PC-3 (cell line): Measurements from ENCODE around the gene GXYLT1. TPM values are rescaled to one million over a fixed set of nuclear protein-coding genes. Genes with fewer than 3 reads are reported as not detected.
"Not testable (repeated sequence)": the region's sequence is repeated elsewhere in the genome, so short reads cannot be mapped to it uniquely, and the experiment has no call there.

Experiments used
- ATAC-seq: fragments of 200-7000 bp; cut with Tn5 transposase; 2 replicates; pipeline ENCODE4 v1.9.1; 2020; ENCODE audit warnings: mild to moderate bottlenecking, moderate library complexity
- BruUV-seq: library from RNA; stranded (reverse); fragments of 400-500 nt; replicated peaks from 2 replicates; lab custom pipeline; 2021; lab: Mats Ljungman, UMichigan
- CTCF ChIA-PET: fragments of 300-600 bp; sonication (Branson Sonifier 250); formaldehyde crosslinking; loops from one replicate; lab custom pipeline; 2022; ENCODE audit warnings: antibody characterized with exemption; lab: Charles Lee
- POLR2A ChIA-PET: fragments of 300-600 bp; sonication (Branson Sonifier 250); formaldehyde crosslinking; loops from one replicate; lab custom pipeline; 2022; ENCODE audit warnings: antibody characterized with exemption; ENCODE audit not compliant: unreplicated experiment; lab: Charles Lee
- DNase-seq: peaks from one replicate; pipeline ENCODE4 v3.0.0-alpha.2; 2015
- H2AFZ ChIP-seq: fragments of 300-600 bp; sonication (generic); 2 replicates; pipeline ENCODE4 v1.6.0; 2016; ENCODE audit warnings: antibody characterized with exemption, low read length
- H3F3A ChIP-seq: fragments of 300-600 bp; sonication (generic); one replicate; pipeline ENCODE4 v1.6.0; 2017; ENCODE audit warnings: antibody characterized with exemption, low read length, control low read depth, mild to moderate bottlenecking; ENCODE audit not compliant: unreplicated experiment
- H3K27ac ChIP-seq: fragments of 300-600 bp; sonication (generic); 2 replicates; pipeline ENCODE4 v1.5.1; 2016; ENCODE audit warnings: mild to moderate bottlenecking, low read length
- H3K27me3 ChIP-seq: fragments of 300-600 bp; sonication (generic); 2 replicates; pipeline ENCODE4 v1.6.1; 2016; ENCODE audit warnings: low read length, mixed read lengths
- H3K36me3 ChIP-seq: fragments of 300-600 bp; sonication (generic); 2 replicates; pipeline ENCODE4 v1.6.1; 2016; ENCODE audit warnings: low read depth, mixed run types, low read length, mixed read lengths
- H3K4me1 ChIP-seq: fragments of 300-600 bp; sonication (generic); 2 replicates; pipeline ENCODE4 v1.5.1; 2016; ENCODE audit warnings: low read length; ENCODE audit not compliant: insufficient read depth
- H3K4me2 ChIP-seq: fragments of 300-600 bp; sonication (generic); 2 replicates; pipeline ENCODE4 v1.6.0; 2016; ENCODE audit warnings: low read length
- H3K4me3 ChIP-seq: fragments of 300-600 bp; sonication (generic); 2 replicates; pipeline ENCODE4 v1.5.1; 2016; ENCODE audit warnings: mild to moderate bottlenecking, low read length, mixed read lengths
- H3K79me2 ChIP-seq: fragments of 300-600 bp; sonication (generic); 2 replicates; pipeline ENCODE4 v1.6.1; 2017; ENCODE audit warnings: low read length, mixed read lengths
- H3K9ac ChIP-seq: fragments of 300-600 bp; sonication (generic); 2 replicates; pipeline ENCODE4 v1.6.0; 2016; ENCODE audit warnings: mild to moderate bottlenecking, low read length
- H3K9me2 ChIP-seq: fragments of 300-600 bp; sonication (generic); replicated peaks from 2 replicates; pipeline ENCODE4 v1.6.1; 2016; ENCODE audit warnings: mixed run types, low read length, mixed read lengths
- H3K9me3 ChIP-seq: fragments of 300-600 bp; sonication (generic); 2 replicates; pipeline ENCODE4 v1.6.1; 2016; ENCODE audit warnings: low read length, mixed read lengths
- H4K20me1 ChIP-seq: fragments of 300-600 bp; sonication (generic); 2 replicates; pipeline ENCODE4 v1.6.1; 2016; ENCODE audit warnings: low read length, mixed read lengths
- EZH2 ChIP-seq: fragments of 300-600 bp; sonication (generic); IDR thresholded peaks from one replicate; pipeline ENCODE4 v1.6.1; 2017; ENCODE audit warnings: antibody characterized with exemption, mild to moderate bottlenecking, low read length; ENCODE audit not compliant: unreplicated experiment
- EZH2phosphoT487 ChIP-seq: fragments of 300-600 bp; sonication (generic); IDR thresholded peaks from 2 replicates; pipeline ENCODE4 v1.6.1; 2018; ENCODE audit warnings: mild to moderate bottlenecking, antibody characterized with exemption, low read length, borderline replicate concordance
- intact Hi-C: fragments of 100-400 bp; cut with micrococcal nuclease; formaldehyde crosslinking; loops from 2 replicates; pipeline ENCODE4 v1.9.0; 2023
- total RNA-seq: library from RNA; depleted of rRNA; stranded (reverse); fragments of >200 nt; gene quantifications from 2 replicates; pipeline ENCODE4 v1.2.3, GENCODE V29; 2014
- TF ChIP-seq, protein P1 (sequence below): fragments of 300-600 bp; sonication (generic); conservative IDR thresholded peaks from 2 replicates; pipeline ENCODE4 v1.5.1; 2017; ENCODE audit warnings: antibody characterized with exemption, low read depth, mild to moderate bottlenecking, low read length

The GXYLT1 gene
- total RNA-seq, 1 experiment from 2014 or later: 5.1 TPM

DNA sequence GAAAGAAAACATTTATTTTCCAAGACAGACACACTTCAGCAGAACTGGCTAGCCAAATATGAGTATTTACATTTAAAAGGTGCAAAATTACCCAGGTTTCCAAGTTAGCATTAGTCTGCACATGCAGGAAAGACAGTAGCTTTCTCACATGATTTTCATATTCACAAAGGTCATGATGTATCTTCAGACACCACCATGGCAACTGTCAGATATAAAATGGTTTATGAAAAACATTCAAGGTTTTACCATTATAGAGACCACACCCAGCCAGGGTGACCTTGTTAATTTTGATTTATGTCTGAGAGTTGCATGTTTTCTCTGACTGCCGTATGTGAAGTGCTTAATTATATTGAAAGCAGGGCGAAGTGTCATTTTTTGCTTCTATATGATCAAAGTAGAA, 91.2 kb downstream of the GXYLT1 start:
- no peak overlapping the region for H3K4me3 ChIP-seq
- H3F3A ChIP-seq: no peaks in the 10 kb centered on the region
- intact Hi-C loops: no loop called here
- H3K4me1 ChIP-seq: no peaks in the 10 kb centered on the region
- no peaks in the 10 kb centered on the region for H3K9me3 ChIP-seq
- no peak overlapping the region for H3K27ac ChIP-seq
- H3K79me2 ChIP-seq: no peaks in the 10 kb centered on the region
- no peak overlapping the region for H3K9ac ChIP-seq
- H3K36me3 ChIP-seq: no peaks in the 10 kb centered on the region
- no peak for ATAC-seq
- H2AFZ ChIP-seq: no peak overlapping the region
- H3K4me2 ChIP-seq: no peak overlapping the region
- ChIA-PET POLR2A (no interaction called here), CTCF (no interaction called here)
- DNase-seq: no peak
- TF ChIP-seq, protein P1, sequence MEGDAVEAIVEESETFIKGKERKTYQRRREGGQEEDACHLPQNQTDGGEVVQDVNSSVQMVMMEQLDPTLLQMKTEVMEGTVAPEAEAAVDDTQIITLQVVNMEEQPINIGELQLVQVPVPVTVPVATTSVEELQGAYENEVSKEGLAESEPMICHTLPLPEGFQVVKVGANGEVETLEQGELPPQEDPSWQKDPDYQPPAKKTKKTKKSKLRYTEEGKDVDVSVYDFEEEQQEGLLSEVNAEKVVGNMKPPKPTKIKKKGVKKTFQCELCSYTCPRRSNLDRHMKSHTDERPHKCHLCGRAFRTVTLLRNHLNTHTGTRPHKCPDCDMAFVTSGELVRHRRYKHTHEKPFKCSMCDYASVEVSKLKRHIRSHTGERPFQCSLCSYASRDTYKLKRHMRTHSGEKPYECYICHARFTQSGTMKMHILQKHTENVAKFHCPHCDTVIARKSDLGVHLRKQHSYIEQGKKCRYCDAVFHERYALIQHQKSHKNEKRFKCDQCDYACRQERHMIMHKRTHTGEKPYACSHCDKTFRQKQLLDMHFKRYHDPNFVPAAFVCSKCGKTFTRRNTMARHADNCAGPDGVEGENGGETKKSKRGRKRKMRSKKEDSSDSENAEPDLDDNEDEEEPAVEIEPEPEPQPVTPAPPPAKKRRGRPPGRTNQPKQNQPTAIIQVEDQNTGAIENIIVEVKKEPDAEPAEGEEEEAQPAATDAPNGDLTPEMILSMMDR: no peak
- TF ChIP-seq EZH2phosphoT487: no peak
- H3K27me3 ChIP-seq: no peaks in the 10 kb centered on the region
- BruUV-seq: no TSS peak
- no peaks in the 10 kb centered on the region for H4K20me1 ChIP-seq
- no peaks in the 10 kb centered on the region for H3K9me2 ChIP-seq

DNA sequence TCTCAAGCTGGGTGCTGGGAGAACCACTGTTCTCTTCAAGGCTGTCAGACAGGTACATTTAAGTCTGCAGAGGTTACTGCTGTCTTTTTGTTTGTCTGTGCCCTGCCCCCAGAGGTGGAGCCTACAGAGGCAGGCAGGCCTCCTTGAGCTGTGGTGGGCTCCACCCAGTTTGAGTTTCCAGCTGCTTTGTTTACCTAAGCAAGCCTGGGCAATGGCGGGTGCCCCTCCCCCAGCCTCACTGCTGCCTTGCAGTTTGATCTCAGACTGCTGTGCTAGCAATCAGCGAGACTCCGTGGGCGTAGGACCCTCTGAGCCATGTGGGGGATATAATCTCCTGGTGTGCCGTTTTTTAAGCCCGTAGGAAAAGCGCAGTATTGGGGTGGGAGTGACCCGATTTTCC, 95.7 kb downstream of the GXYLT1 start:
- not testable (repeated sequence) for H3K79me2 ChIP-seq

DNA sequence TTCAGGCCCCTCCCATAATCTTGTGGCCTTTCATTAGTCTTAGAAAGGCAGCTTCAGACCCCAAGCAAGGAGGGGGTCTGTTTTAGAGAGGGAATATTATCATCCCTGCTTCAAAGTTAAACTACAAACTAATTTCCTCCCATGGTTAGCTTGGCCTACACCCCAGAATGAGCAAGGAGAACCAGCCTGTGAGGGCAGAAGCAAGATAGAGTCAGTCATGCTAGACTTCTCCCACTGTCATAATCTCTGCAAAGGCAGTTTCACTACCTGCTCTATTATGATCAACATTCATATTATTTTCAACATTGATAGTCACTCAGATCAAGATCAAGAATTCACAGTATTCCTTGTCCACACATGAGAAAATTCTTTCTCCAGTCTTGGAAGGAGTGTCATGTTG, 105.1 kb downstream of the GXYLT1 start:
- ChIA-PET POLR2A (no interaction called here), CTCF (no interaction called here)
- TF ChIP-seq, protein P1: no peak
- no peak for TF ChIP-seq EZH2phosphoT487
- TF ChIP-seq EZH2: no peak
- no peak overlapping the region for H3K9ac ChIP-seq
- H3K4me1 ChIP-seq: no peaks in the 10 kb centered on the region
- no peak overlapping the region for H3K4me3 ChIP-seq
- no peaks in the 10 kb centered on the region for H3K27me3 ChIP-seq
- no peaks in the 10 kb centered on the region for H3K36me3 ChIP-seq
- H3K9me2 ChIP-seq: no peaks in the 10 kb centered on the region
- H2AFZ ChIP-seq: no peak overlapping the region
- H3K27ac ChIP-seq: no peak overlapping the region
- ATAC-seq (no peak), DNase-seq (no peak)
- no peaks in the 10 kb centered on the region for H4K20me1 ChIP-seq
- H3K79me2 ChIP-seq: no peaks in the 10 kb centered on the region
- no TSS peak for BruUV-seq
- no peaks in the 10 kb centered on the region for H3F3A ChIP-seq
- H3K9me3 ChIP-seq: no peaks in the 10 kb centered on the region
- no peak overlapping the region for H3K4me2 ChIP-seq
- intact Hi-C loops: no loop called here

More for the DNA sequence above, 95.7 kb downstream of the GXYLT1 start:
- H2AFZ ChIP-seq, BruUV-seq, H3K4me2 ChIP-seq, H3K27me3 ChIP-seq, DNase-seq, POLR2A ChIA-PET, H4K20me1 ChIP-seq, CTCF ChIA-PET, H3K9ac ChIP-seq, intact Hi-C loops, ATAC-seq, H3K36me3 ChIP-seq, H3K9me3 ChIP-seq, H3K4me1 ChIP-seq, H3K27ac ChIP-seq, H3F3A ChIP-seq, H3K4me3 ChIP-seq, H3K9me2 ChIP-seq: not testable (repeated sequence)
